K562 (cell line): Measurements from ENCODE around the gene SDF4. TPM values are rescaled to one million over a fixed set of nuclear protein-coding genes. Genes with fewer than 3 reads are reported as not detected.

ENCODE experiments used
- ATAC-seq: fragments of 200-7000 bp; cut with Tn5 transposase; 3 replicates; pipeline ENCODE4 v1.9.1; 2020; ENCODE audit warnings: moderate library complexity
- BruUV-seq: library from RNA; stranded (reverse); fragments of 400-500 nt; replicated peaks from 2 replicates; lab custom pipeline; 2021; lab: Mats Ljungman, UMichigan
- CTCF ChIA-PET: fragments of 300-600 bp; formaldehyde crosslinking; extraction: SDS; loops from one replicate; lab custom pipeline; 2021; ENCODE audit warnings: low intra/inter-chr PET ratio; lab: Yijun Ruan, JAX
- POLR2A ChIA-PET: fragments of 300-600, 350-650 bp; sonication (Branson Sonifier 250); formaldehyde crosslinking; extraction: SDS; loops from one replicate; lab custom pipeline; 2021; ENCODE audit warnings: antibody characterized with exemption, inconsistent platforms; lab: Yijun Ruan, JAX
- DNase-seq, 4 experiments: peaks; one replicate each; pipeline versions ENCODE4 v3.0.0 to v3.0.0-alpha.2; 2011 to 2018; ENCODE audit warnings: low spot score in 3 of 4, mixed read lengths in 3 of 4; ENCODE audit errors: extremely low read depth in 1 of 4
- FAIRE-seq: peaks from 2 replicates; lab custom pipeline; 2011; peaks lifted over from hg19 to GRCh38; lab: Jason Lieb, UNC
- H2AFZ ChIP-seq: 2 replicates; pipeline ENCODE4 v1.6.0; 2011; ENCODE audit warnings: low read depth, low read length, control low read depth, inconsistent platforms
- H3K27ac ChIP-seq: fragments of 200-600 bp; 3 replicates; pipeline ENCODE4 v1.8.0; 2011; ENCODE audit warnings: low read depth, mild to moderate bottlenecking, control low read depth, inconsistent platforms, low read length, moderate library complexity, mixed read lengths; ENCODE audit errors: extremely low read depth
- H3K27me3 ChIP-seq, 2 experiments: fragments of 300-600 bp in 1 of 2; 2 replicates in 1 of 2; 3 replicates in 1 of 2; pipeline versions ENCODE4 v1.6.0 to v1.8.0; 2011; ENCODE audit warnings: inconsistent platforms in 2 of 2, low read length in 2 of 2, mild to moderate bottlenecking in 1 of 2, mixed read lengths in 1 of 2, moderate library complexity in 1 of 2; ENCODE audit not compliant: control insufficient read depth in 2 of 2, insufficient read depth in 2 of 2
- H3K36me3 ChIP-seq: fragments of 300-600 bp; 3 replicates; pipeline ENCODE4 v1.8.0; 2011; ENCODE audit warnings: mild to moderate bottlenecking, low read length, inconsistent platforms; ENCODE audit not compliant: control insufficient read depth, insufficient read depth
- H3K4me1 ChIP-seq, 2 experiments: fragments of 200-600 bp in 1 of 2; replicated peaks in 1 of 2; 2 replicates in 1 of 2; 3 replicates in 1 of 2; pipeline versions ENCODE4 v1.5.1 to v1.8.0; 2011; ENCODE audit warnings: inconsistent platforms in 2 of 2, low read length in 2 of 2, mild to moderate bottlenecking in 1 of 2, mixed read lengths in 1 of 2, moderate library complexity in 1 of 2; ENCODE audit not compliant: control insufficient read depth in 2 of 2, insufficient read depth in 2 of 2
- H3K4me2 ChIP-seq: 2 replicates; pipeline ENCODE4 v1.6.1; 2011; ENCODE audit warnings: low read length, control low read depth, inconsistent platforms, mixed read lengths; ENCODE audit not compliant: insufficient read depth
- H3K4me3 ChIP-seq: fragments of 200-600 bp; sonication (generic), shearing (Covaris generic); 2 replicates; pipeline ENCODE4 v1.5.1; 2016; ENCODE audit warnings: control low read depth, inconsistent platforms
- H3K79me2 ChIP-seq: fragments of 200-600 bp; 3 replicates; pipeline ENCODE4 v1.8.0; 2011; ENCODE audit warnings: low read length, inconsistent platforms; ENCODE audit not compliant: control insufficient read depth, insufficient read depth
- H3K9ac ChIP-seq, 2 experiments: 2 replicates each; pipeline versions ENCODE4 v1.6.0 to v1.6.1; 2011; ENCODE audit warnings: low read depth in 2 of 2, low read length in 2 of 2, control low read depth in 1 of 2, inconsistent platforms in 1 of 2, mild to moderate bottlenecking in 1 of 2, mixed read lengths in 1 of 2; ENCODE audit not compliant: insufficient read depth in 1 of 2
- H3K9me1 ChIP-seq: one replicate; pipeline ENCODE4 v1.6.0; 2011; ENCODE audit warnings: inconsistent platforms, mild to moderate bottlenecking, low read length, moderate library complexity; ENCODE audit not compliant: control insufficient read depth, insufficient read depth
- H3K9me3 ChIP-seq: replicated peaks from 2 replicates; pipeline ENCODE4 v1.5.1; 2011; ENCODE audit warnings: low read depth, low read length, inconsistent platforms; ENCODE audit not compliant: control insufficient read depth, insufficient read depth
- H4K20me1 ChIP-seq: replicated peaks from 2 replicates; pipeline ENCODE4 v1.6.1; 2011; ENCODE audit warnings: low read length, inconsistent platforms, mixed read lengths; ENCODE audit not compliant: control insufficient read depth, insufficient read depth
- ARID2 ChIP-seq: fragments of 450-650 bp; IDR thresholded peaks from 2 replicates; pipeline ENCODE4 v1.6.1; 2017; ENCODE audit warnings: antibody characterized with exemption, mild to moderate bottlenecking
- CHCHD3 ChIP-seq: fragments of 250-450 bp; sonication (Bioruptor Pico); IDR thresholded peaks from 2 replicates; pipeline ENCODE4 v2.1.2; 2022; ENCODE audit warnings: mild to moderate bottlenecking
- POLR2G ChIP-seq: fragments of 200-400 bp; formaldehyde crosslinking; IDR thresholded peaks from 2 replicates; pipeline ENCODE4 v1.6.1; 2017; ENCODE audit warnings: low read depth, mild to moderate bottlenecking, antibody characterized with exemption, low read length, moderate library complexity
- RBM15 ChIP-seq: fragments of 200-400 bp; formaldehyde crosslinking; IDR thresholded peaks from 2 replicates; pipeline ENCODE4 v1.6.1; 2018; ENCODE audit warnings: mild to moderate bottlenecking, low read length, moderate library complexity; ENCODE audit not compliant: insufficient read depth
- TGIF2 ChIP-seq: sonication (generic); formaldehyde crosslinking; IDR thresholded peaks from 2 replicates; pipeline ENCODE4 v1.8.1; 2022; ENCODE audit warnings: mild to moderate bottlenecking, missing genetic modification reagents, moderate library complexity
- WGBS: fragments of 100-300 bp; shearing (Covaris generic); methylation state at CpG from one replicate; pipeline ENCODE4 v1.1.6; 2016; ENCODE audit warnings: low coverage, mixed read lengths; ENCODE audit not compliant: insufficient coverage; ENCODE audit errors: missing lambda C conversion rate; 5-methylcytosine and 5-hydroxymethylcytosine counted together
- in situ Hi-C: fragments of 300-500 bp; cut with MboI; formaldehyde crosslinking; loops from 4 replicates; pipeline ENCODE4 v1.15.0; 2018; ENCODE audit warnings: inconsistent platforms, mixed read lengths
- intact Hi-C: fragments of 100-400 bp; cut with micrococcal nuclease; formaldehyde crosslinking; loops from 2 replicates; pipeline ENCODE4 v1.14.2; 2022
- polyA plus RNA-seq, 8 experiments: library from polyadenylated mRNA; depleted of rRNA in 4 of 8; stranded (reverse) in 5 of 8; unstranded in 3 of 8; fragments of >200 nt; fragmentation: Nextera tagmentation in 2 of 8; fragmentation: Illumina TruSeq in 1 of 8; extraction: Ambion mirVana in 2 of 8; extraction: Trizol in 1 of 8; gene quantifications; 2 replicates each; pipeline versions ENCODE4 v1.2.1 to v1.2.3, GENCODE V29; 2011 to 2014; ENCODE audit warnings: inconsistent platforms in 1 of 8, missing spikeins in 1 of 8
- total RNA-seq, 7 experiments: library from RNA; depleted of rRNA in 6 of 7; stranded (reverse); fragments of >200 nt in 6 of 7; fragmentation: Illumina TruSeq in 2 of 7; extraction: Trizol in 2 of 7; gene quantifications; 2 replicates each; pipeline versions ENCODE4 v1.2.1 to v1.2.3, GENCODE V29; 2011 to 2021; ENCODE audit warnings: low replicate concordance in 1 of 7

SDF4 gene
- total and polyA plus RNA-seq, 9 of the 15 experiments (the other 6 are each of a cell fraction or from before 2014, with no cell fraction given), result 0.35 to 160 (median 65.2) TPM

DNA sequence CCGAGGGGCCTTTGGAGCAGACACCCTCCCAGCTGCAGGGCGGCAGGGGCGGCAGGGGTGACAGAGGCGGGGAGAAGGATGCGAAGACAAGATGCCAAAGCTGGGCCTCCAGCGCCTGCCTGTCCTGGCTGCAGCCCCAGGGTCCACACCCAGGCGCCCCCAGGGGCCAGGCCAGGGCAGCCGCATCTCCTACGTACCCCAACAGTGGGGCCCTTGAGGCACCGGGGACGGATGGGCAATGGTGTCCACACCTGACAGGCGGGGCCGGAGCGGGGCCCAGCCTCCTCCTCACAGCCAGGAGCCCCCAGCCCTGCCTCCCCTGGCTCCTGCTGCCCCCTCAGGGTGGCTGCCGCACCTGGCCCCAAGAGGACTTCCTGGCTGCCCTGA lies 7.4 kb upstream of the SDF4 start:
- in situ Hi-C loops (no loop called here), intact Hi-C loops (no loop called here)
- peaks cover 0 to 96% of the 10 kb centered on the region in 2 experiments; a peak in 3 of 5 replicates for H3K4me1 ChIP-seq
- ChIA-PET POLR2A (interaction anchor here (0.6 to 1.2 kb wide), 4 partner anchors 8 to 109 kb away, joined by 3 to 6 read pairs (median 4); no protein-coding TSS in a partner anchor), CTCF (interaction anchor here (1.1 kb wide), 1 partner anchor 119 kb away, joined by 3 read pairs; no protein-coding TSS in a partner anchor)
- no peak for FAIRE-seq
- peaks cover 3% of the 10 kb centered on the region; the same call in 1 of the 3 replicates for H3K36me3 ChIP-seq
- peaks cover 9% of the 10 kb centered on the region for H3K79me2 ChIP-seq
- no peak overlapping the region for H3K4me2 ChIP-seq
- TF ChIP-seq TGIF2 (CRISPR knock-in tag) (peak; percentile 33; the same call in 1 of the 2 replicates), POLR2G (0 out of 2 replicates have a peak, but pooled peaks have one; percentile 14), RBM15 (no peak)
- H3K9me1 ChIP-seq, result no peaks in the 10 kb centered on the region
- ATAC-seq, result no peak; the same call in 2 of the 3 replicates
- no peak for DNase-seq
- BruUV-seq, result no TSS peak
- no peak overlapping the region for H3K27ac ChIP-seq
- H2AFZ ChIP-seq, result no peak overlapping the region
- no peaks in the 10 kb centered on the region for H3K27me3 ChIP-seq
- no peak overlapping the region for H3K4me3 ChIP-seq
- no peaks in the 10 kb centered on the region for H3K9me3 ChIP-seq
- WGBS, result 75% methylated on average over 14 of the region's 15 CpGs
- H3K9ac ChIP-seq, result peak overlapping the region in 1 of 2 experiments; percentile 85; a peak in 2 of 4 replicates
- no peaks in the 10 kb centered on the region for H4K20me1 ChIP-seq

- FAIRE-seq (no peak), ATAC-seq (no peak), DNase-seq (no peak)
- Histone ChIP-seq H3K79me2 (peaks cover 13% of the 10 kb centered on the region), H3K4me3 (no peak overlapping the region), H2AFZ (no peak overlapping the region), H3K4me1 (peaks cover 0 to 96% of the 10 kb centered on the region in 2 experiments; a peak in 3 of 5 replicates), H3K9me1 (no peaks in the 10 kb centered on the region), H3K27ac (no peak overlapping the region), H3K4me2 (no peak overlapping the region), H3K9me3 (no peaks in the 10 kb centered on the region; the same call in 1 of the 2 replicates), H3K36me3 (peaks cover 7% of the 10 kb centered on the region; the same call in 1 of the 3 replicates), H4K20me1 (no peaks in the 10 kb centered on the region), H3K9ac (peak overlapping the region in 1 of 2 experiments; percentile 42; a peak in 1 of 4 replicates), H3K27me3 (no peaks in the 10 kb centered on the region)
- in situ Hi-C loops, result no loop called here
- WGBS, result 76% methylated on average over 17 of the region's 19 CpGs
- BruUV-seq, result no TSS peak
- intact Hi-C loops, result no loop called here
- ChIA-PET POLR2A (interaction anchor here (0.8 to 1.0 kb wide), 4 partner anchors 9 to 158 kb away, joined by 3 to 5 read pairs (median 4); no protein-coding TSS in a partner anchor), CTCF (interaction anchor here (1.1 kb wide), 1 partner anchor 118 kb away, joined by 3 read pairs; no protein-coding TSS in a partner anchor)
- TF ChIP-seq POLR2G (peak; percentile 44), CHCHD3 (CRISPR knock-in tag) (no peak), ARID2 (no peak)
Measured at GRCh38 chr1:1238702-1239178, 6.9 kb upstream of the SDF4 start.
